NCI-H510A (cell line): ENCODE data around the gene FOLR3.
A peak's percentile ranks its signal among the peaks of the same experiment; 100 is the strongest.
"Not testable (repeated sequence)": the region's sequence is repeated elsewhere in the genome, so short reads cannot be mapped to it uniquely, and the experiment has no call there.

ENCODE experiments used
- DNase-seq: peaks from one replicate; lab custom pipeline; 2025; lab: John Stamatoyannopoulos, UW

FOLR3 gene

GRCh38 chr11:72135473-72135872, at the start of gene FOLR3:
TSS of gene FOLR3 (plus strand) at chr11:72135725. CDS start at chr11:72135953, 228 bp downstream.
- DNase-seq, result not testable (repeated sequence)

- DNase-seq, result no peak
Observed at GRCh38 chr11:72088076-72088808, 47.3 kb upstream of the FOLR3 start.

- DNase-seq, result peak; percentile 42
Observed at GRCh38 chr11:72091292-72091691, 44.2 kb upstream of the FOLR3 start.

GRCh38 chr11:72098741-72099140, 36.8 kb upstream of the FOLR3 start:
- DNase-seq, result no peak

GRCh38 chr11:72100009-72100408, 35.5 kb upstream of the FOLR3 start:
- no peak for DNase-seq

- DNase-seq, result no peak
Observed at GRCh38 chr11:72100462-72100861, 35.1 kb upstream of the FOLR3 start.

GRCh38 chr11:72102162-72102561, 33.4 kb upstream of the FOLR3 start:
- no peak for DNase-seq

GRCh38 chr11:72102631-72102945, 32.9 kb upstream of the FOLR3 start:
- DNase-seq, result no peak

- peak; percentile 98 for DNase-seq
Observed at GRCh38 chr11:72102946-72103753, 32.4 kb upstream of the FOLR3 start, which contains the start of gene LAMTOR1. TSS of gene LAMTOR1 (minus strand) at chr11:72103297. CDS start at chr11:72103224, 73 bp downstream.

GRCh38 chr11:72103754-72104167, 31.8 kb upstream of the FOLR3 start:
- DNase-seq, result no peak

- no peak for DNase-seq
Observed at GRCh38 chr11:72105888-72106287, 29.6 kb upstream of the FOLR3 start, which contains the start of gene TOMT. TSS of gene TOMT (plus strand) at chr11:72105924. CDS start at chr11:72105952, 28 bp downstream.

- no peak for DNase-seq
Observed at GRCh38 chr11:72111300-72112142, 24.0 kb upstream of the FOLR3 start.

GRCh38 chr11:72112143-72112977, 23.2 kb upstream of the FOLR3 start, which contains the start of gene ANAPC15:
TSS of gene ANAPC15 (minus strand) at chr11:72112695. CDS start at chr11:72111276, 1,419 bp downstream.
- DNase-seq, result peak; percentile 98

GRCh38 chr11:72112978-72113808, 22.3 kb upstream of the FOLR3 start:
- DNase-seq, result no peak

GRCh38 chr11:72114570-72114969, 21.0 kb upstream of the FOLR3 start:
- no peak for DNase-seq

- DNase-seq, result no peak
Observed at GRCh38 chr11:72116019-72116755, 19.3 kb upstream of the FOLR3 start.

GRCh38 chr11:72119198-72119597, 16.3 kb upstream of the FOLR3 start:
- DNase-seq, result no peak

- no peak for DNase-seq
Observed at GRCh38 chr11:72120930-72121329, 14.6 kb upstream of the FOLR3 start.

GRCh38 chr11:72122607-72123006, 12.9 kb upstream of the FOLR3 start:
- no peak for DNase-seq
